ENCODE measurements around the gene PTPRN2.
"Not testable (repeated sequence)": the region's sequence is repeated elsewhere in the genome, so short reads cannot be mapped to it uniquely, and the experiment has no call there.

The PTPRN2 gene

DNA sequence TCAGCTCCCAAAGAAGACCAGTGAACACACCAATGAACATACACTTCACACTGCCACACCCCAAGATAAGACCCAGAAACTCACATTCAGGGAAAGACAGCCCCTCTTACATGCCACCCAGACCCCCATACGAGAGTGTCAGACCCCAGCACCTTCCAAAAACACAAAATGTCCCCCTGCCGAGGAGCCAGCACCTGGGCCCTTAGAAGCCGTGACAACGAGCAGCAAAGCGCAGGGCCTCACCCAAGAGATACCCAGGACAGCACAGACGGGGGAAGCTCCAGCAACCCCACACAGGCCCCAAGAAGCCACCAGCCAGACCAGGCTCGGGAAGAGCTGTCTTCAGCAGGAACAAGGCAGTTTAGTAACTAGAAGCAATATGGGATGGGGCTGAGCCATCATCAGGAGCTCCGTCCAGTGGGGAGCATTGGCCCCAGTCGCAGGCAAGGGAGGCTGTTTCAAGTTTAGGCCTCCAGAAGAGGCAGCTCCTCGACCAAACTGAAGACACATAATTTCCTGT lies 243.6 kb downstream of the PTPRN2 start:
- DNase-seq (ENCODE audit: low read depth) = no peak
- H3K4me3 ChIP-seq (ENCODE audit: low read depth, low read length) = no peak overlapping the region
- in situ Hi-C loops (cut with HindIII; ENCODE audit: low sequenced_read_pairs) = no loop called here
- TF ChIP-seq CTCF (IDR thresholded peaks at IDR 0.05; ENCODE audit: low read depth, low read length, missing control alignments) = no peak

DNA sequence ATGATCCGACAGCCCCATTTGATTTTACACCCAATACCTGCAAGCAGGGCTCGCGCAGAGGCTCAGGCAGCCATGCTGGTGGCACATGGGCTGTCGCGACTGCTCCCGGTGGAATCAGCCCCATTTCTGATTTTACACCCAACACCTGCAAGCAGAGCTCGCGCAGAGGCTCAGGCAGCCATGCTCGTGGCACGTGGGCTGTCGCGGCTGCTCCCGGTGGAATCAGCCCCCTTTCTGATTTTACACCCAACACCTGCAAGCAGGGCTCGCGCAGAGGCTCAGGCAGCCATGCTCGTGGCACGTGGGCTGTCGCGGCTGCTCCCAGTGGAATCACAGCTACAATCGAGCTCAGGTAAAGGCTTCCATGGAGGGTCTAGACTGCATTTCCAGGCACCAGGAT lies 244.1 kb downstream of the PTPRN2 start:
- DNase-seq (ENCODE audit: low read depth) = no peak

DNA sequence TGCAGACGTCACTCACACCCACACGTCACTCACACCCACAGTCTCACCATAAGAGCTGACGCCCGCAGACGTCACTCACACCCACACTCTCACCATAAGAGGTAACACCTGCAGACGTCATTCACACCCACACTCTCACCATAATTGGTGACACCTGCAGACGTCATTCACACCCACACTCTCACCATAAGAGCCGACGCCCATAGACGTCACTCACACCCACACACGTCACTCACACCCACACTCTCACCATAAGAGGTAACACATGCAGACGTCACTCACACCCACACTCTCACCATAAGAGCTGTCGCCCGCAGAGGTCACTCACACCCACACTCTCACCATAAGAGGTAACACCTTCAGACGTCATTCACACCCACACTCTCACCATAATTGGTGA lies 246.5 kb downstream of the PTPRN2 start:
- H3K4me3 ChIP-seq (ENCODE audit: low read depth, low read length); in situ Hi-C loops (cut with HindIII; ENCODE audit: low sequenced_read_pairs); DNase-seq (ENCODE audit: low read depth): not testable (repeated sequence)

More for the DNA sequence above, 244.1 kb downstream of the PTPRN2 start:
- no peak for TF ChIP-seq CTCF (IDR thresholded peaks at IDR 0.05; ENCODE audit: low read depth, low read length, missing control alignments)
- in situ Hi-C loops (cut with HindIII; ENCODE audit: low sequenced_read_pairs) = no loop called here
- H3K4me3 ChIP-seq (ENCODE audit: low read depth, low read length) = no peak overlapping the region

DNA sequence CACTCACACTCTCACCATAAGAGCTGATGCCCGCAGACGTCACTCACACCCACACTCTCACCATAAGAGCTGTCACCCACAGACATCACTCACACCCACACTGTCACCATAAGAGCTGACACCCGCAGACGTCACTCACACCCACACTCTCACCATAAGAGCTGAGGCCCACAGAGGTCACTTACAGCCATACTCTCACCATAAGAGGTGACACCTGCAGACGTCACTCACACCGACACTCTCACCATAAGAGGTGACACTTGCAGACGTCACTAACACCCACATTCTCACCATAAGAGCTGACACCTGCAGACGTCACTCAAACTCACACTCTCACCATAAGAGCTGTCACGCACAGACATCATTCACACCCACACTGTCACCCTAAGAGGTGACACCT lies 250.7 kb downstream of the PTPRN2 start:
- in situ Hi-C loops (cut with HindIII; ENCODE audit: low sequenced_read_pairs); DNase-seq (ENCODE audit: low read depth): not testable (repeated sequence)

GRCh38 chr7:158332516-158332915 lies 255.1 kb downstream of the PTPRN2 start:
- H3K4me3 ChIP-seq (ENCODE audit: low read depth, low read length); in situ Hi-C loops (cut with HindIII; ENCODE audit: low sequenced_read_pairs); DNase-seq (ENCODE audit: low read depth): not testable (repeated sequence)

More for the DNA sequence above, 250.7 kb downstream of the PTPRN2 start:
- not testable (repeated sequence) for H3K4me3 ChIP-seq (ENCODE audit: low read depth, low read length)

- in situ Hi-C loops (cut with HindIII; ENCODE audit: low sequenced_read_pairs); DNase-seq (ENCODE audit: low read depth); H3K4me3 ChIP-seq (ENCODE audit: low read depth, low read length): not testable (repeated sequence)
Observed at GRCh38 chr7:158331826-158332450, 255.7 kb downstream of the PTPRN2 start.

- no peak overlapping the region for H3K4me3 ChIP-seq (ENCODE audit: low read depth, low read length)
- TF ChIP-seq CTCF (IDR thresholded peaks at IDR 0.05; ENCODE audit: low read depth, low read length, missing control alignments) = no peak
- DNase-seq (ENCODE audit: low read depth) = no peak
- in situ Hi-C loops (cut with HindIII; ENCODE audit: low sequenced_read_pairs) = no loop called here
Observed at GRCh38 chr7:158329686-158330085, 257.9 kb downstream of the PTPRN2 start.

GRCh38 chr7:158329014-158329610 lies 258.5 kb downstream of the PTPRN2 start:
- H3K4me3 ChIP-seq (ENCODE audit: low read depth, low read length) = no peak overlapping the region
- no peak for DNase-seq (ENCODE audit: low read depth)
- TF ChIP-seq CTCF (IDR thresholded peaks at IDR 0.05; ENCODE audit: low read depth, low read length, missing control alignments) = no peak
- in situ Hi-C loops (cut with HindIII; ENCODE audit: low sequenced_read_pairs) = no loop called here

Data from astrocyte of the cerebellum (primary cell).